Thyroid gland (tissue), 4 donors: ENCODE data around the gene ZBTB17.

Experiments used
- POLR2A ChIP-seq, 2 donors: fragments of 450-650 bp; IDR thresholded peaks; one replicate each; pipeline ENCODE4 v1.6.1; 2017; ENCODE audit warnings: antibody characterized with exemption in 2 of 2, mild to moderate bottlenecking in 2 of 2, moderate library complexity in 1 of 2
- TF ChIP-seq, protein P1 (sequence below), 6 experiments: fragments of 200-600 bp in 3 of 6; fragments of 450-650 bp in 3 of 6; sonication (generic) in 3 of 6; IDR thresholded peaks; one replicate each; pipeline ENCODE4 v1.5.1; 2016 to 2019; ENCODE audit warnings: antibody characterized with exemption in 6 of 6, mild to moderate bottlenecking in 2 of 6, inconsistent platforms in 1 of 6, moderate library complexity in 1 of 6

DNA sequence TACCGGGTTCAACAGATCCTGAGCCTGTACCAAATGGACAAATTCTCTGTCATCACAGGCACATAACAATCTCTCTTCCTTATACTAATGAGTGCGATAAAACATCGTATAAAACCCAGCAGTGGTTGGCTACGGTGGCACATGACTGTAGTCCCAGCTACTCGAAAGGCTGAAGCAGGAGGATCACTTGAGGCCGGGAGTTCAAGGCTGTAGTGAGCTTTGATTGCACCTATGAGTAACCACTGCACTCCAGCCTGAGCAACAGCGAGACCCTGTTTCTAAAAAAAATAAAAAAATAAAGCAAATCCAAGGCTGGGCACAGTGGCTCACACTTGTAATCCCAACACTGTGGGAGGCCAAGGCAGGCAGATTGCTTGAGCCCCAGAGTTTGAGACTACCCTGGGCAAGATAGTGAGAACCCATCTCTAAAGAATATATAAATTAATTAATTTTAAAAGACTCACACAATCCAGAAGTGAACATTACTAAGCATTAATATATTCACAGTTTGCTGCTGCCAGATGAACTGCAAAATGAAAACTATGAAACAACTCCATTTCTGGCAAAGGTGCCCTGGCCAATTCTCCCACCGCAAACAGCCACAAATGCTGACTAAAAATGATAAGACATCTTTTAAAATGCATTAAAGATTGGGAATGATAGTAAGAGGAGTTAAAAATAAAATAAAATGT is 13.1 kb downstream of the ZBTB17 start:
- TF ChIP-seq, protein P1, sequence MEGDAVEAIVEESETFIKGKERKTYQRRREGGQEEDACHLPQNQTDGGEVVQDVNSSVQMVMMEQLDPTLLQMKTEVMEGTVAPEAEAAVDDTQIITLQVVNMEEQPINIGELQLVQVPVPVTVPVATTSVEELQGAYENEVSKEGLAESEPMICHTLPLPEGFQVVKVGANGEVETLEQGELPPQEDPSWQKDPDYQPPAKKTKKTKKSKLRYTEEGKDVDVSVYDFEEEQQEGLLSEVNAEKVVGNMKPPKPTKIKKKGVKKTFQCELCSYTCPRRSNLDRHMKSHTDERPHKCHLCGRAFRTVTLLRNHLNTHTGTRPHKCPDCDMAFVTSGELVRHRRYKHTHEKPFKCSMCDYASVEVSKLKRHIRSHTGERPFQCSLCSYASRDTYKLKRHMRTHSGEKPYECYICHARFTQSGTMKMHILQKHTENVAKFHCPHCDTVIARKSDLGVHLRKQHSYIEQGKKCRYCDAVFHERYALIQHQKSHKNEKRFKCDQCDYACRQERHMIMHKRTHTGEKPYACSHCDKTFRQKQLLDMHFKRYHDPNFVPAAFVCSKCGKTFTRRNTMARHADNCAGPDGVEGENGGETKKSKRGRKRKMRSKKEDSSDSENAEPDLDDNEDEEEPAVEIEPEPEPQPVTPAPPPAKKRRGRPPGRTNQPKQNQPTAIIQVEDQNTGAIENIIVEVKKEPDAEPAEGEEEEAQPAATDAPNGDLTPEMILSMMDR (IDR thresholded peaks at IDR 0.05) = no peak
- TF ChIP-seq POLR2A (IDR thresholded peaks at IDR 0.05) = no peak
